GM19463 (cell line): Measurements from ENCODE around the gene GTF2A1L.
"Not testable (repeated sequence)": the region's sequence is repeated elsewhere in the genome, so short reads cannot be mapped to it uniquely, and the experiment has no call there.

Experiments used
- ATAC-seq: cut with Tn5 transposase; IDR thresholded peaks from one replicate; pipeline ENCODE4 v1.9.1; 2021; ENCODE audit warnings: mild to moderate bottlenecking, moderate library complexity; ENCODE audit not compliant: unreplicated experiment

GTF2A1L gene

DNA sequence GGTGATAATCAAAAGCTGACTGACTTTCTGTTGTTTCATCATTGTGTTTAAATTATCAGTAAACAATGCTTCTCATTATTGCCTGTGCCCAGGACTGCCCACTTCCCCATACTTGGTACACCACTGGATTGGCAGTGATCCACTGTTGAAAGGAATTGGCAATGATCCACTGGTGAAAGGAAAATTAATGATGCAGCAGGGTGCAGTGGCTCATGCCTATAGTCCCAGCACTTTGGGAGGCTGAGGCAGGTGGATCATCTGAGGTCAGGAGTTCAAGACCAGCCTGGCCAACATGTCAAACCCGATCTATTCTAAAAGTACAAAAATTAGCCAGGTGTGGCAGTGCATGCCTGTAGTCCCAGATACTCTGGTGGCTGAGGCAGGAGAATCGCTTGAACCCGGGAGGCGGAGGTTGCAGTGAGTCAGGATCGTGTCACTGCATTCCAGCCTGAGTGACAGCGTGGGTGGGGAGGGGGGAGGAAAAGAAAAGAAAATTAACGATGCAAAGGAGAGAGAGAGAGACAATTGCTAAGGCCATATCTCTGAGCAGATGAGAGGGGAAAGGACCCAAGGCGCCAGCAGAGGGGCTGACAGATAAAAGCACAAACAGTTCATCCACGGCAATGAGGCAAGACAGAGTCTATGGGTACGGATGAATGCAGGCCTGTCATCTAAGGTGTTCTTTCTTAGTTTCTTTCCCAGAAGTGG, 10.2 kb upstream of the GTF2A1L start:
- no peak for ATAC-seq

DNA sequence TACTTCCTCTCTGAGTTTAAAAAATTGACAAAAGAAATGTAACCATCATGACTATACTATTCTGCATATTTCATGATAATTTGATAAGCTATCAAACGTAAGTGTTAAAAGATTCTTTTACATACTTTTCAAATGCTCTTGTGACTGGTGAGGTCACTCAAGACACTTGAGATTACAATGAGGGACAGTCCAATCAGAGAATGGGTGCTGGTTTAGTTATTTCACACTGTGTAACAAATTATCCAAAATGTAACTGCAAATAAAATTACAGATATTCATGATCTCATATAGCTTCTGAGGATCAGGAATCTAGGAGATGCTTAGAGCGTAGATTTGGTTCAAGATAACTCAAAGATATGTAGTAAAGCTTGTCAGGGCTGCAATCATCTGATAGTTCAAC, 4.4 kb upstream of the GTF2A1L start:
- ATAC-seq, result no peak

DNA sequence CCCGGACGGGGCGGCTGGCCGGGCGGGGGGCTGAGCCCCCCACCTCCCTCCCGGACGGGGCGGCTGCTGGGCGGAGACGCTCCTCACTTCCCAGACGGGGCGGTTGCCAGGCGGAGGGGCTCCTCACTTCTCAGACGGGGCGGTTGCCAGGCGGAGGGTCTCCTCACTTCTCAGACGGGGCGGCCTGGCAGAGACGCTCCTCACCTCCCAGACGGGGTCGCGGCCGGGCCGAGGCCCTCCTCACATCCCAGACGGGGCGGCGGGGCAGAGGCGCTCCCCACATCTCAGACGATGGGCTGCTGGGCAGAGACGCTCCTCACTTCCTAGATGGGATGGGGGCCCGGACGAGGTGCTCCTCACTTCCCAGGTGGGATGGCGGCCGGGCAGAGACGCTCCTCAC, 3.1 kb upstream of the GTF2A1L start:
- not testable (repeated sequence) for ATAC-seq

DNA sequence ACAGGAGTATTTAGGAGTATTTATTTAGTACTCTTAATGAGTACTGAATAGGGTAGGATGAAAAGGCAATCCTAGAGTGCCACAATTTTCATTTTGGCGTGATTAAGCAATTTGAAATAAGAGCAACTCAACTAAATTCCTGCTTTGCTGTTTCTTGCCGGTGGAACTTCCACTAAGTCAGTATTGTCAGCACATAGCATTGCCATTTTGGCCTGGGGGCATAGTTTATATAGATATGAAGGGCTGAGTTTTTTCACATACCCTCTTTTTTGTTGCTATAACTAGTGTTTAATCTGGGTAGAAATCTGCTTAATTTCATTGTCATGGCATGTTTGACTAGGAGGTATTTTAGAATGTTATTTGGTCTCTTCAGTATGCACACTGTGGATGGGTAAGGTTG, 1.9 kb downstream of the GTF2A1L start:
- ATAC-seq, result no peak

DNA sequence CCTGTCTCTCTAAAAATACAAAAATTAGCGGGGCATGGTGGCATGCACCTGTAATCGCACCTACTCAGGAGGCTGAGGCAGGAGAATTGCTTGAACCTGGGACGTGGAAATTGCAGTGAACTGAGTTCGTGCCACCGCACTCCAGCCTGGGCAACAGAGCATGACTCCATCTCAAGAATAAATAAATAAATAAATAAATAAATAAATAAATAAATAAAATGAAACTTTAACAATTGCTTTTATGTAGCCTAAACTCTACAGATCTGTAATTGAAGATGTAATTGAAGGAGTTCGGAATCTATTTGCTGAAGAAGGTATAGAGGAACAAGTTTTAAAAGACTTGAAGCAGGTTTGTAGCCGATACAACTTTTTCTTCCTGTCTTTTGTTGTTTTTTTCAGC, 2.9 kb downstream of the GTF2A1L start:
- ATAC-seq, result no peak

DNA sequence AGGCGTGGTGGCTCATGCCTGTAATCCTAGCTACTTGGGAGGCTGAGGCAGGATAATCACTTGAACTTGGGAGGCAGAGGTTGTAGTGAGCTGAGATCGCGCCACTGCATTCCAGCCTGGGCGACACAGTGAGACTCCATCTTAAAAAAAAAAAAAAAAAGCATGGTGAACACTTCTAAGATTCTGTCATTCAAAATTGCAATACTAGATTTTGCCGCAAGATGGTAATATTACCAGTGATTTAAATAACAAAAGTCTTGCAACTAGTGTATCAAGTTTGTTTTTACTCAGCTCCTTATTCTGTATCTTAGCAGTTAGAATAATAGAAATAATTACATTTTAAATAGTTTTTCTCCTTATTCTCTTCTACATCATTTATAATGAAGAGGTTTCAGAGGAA, 5.0 kb downstream of the GTF2A1L start:
- ATAC-seq, result not testable (repeated sequence)

DNA sequence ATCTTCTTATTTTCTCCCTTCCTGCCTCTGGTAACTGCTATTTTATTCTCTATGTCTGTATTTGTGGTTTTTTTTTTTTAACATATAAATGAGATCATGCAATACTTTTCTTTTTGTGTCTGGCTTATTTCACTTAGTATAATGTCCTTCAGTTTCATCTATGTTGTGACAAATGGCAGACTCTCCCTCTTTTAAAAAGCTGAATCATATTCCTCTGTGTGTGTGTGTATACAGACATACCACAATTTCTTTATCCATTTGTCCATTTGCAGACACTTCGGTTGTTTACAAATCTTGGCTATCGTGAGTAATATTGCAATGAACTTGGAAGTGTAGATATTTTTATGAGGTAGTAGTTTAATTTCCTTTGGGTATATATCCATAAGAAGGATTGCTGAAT, 7.0 kb downstream of the GTF2A1L start:
- no peak for ATAC-seq

DNA sequence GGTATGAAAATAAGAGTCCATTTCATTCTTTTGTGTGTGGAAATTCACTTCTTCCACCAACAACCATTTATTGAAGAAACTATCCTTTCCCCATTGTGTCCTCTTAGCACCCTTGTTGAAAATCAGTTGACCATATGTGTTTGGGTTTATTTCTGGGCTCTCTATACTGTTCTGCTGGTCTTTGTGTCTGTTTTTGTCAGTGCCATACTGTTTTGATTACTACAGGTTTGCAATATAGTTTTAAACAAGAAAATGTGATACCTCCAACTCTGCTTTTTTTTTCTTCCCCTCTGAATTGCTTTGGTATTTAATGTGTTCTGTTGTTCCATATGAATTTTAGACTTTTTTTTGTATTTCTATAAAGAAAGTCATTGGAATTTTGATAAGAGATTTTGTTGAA, 8.4 kb downstream of the GTF2A1L start:
- ATAC-seq, result no peak

DNA sequence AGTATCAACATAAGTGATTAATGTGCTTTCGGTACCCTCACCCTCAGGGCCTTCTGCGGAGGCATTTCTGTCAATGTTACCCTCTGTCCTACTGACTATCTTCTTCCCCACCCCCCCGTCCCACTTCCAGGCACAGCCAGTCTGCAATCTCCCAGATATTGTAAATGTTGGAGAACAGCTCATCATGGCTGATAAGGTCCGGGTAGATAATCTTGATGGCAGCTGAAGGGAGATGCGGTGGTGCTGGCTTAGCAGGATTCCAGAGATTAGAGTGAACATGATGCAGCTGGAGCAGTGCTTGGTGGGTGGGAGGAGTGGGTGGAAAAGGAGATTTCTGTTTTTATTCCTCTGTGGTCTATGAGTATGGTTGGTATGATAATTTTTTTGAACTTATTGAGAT, 15.5 kb downstream of the GTF2A1L start:
- ATAC-seq, result no peak

DNA sequence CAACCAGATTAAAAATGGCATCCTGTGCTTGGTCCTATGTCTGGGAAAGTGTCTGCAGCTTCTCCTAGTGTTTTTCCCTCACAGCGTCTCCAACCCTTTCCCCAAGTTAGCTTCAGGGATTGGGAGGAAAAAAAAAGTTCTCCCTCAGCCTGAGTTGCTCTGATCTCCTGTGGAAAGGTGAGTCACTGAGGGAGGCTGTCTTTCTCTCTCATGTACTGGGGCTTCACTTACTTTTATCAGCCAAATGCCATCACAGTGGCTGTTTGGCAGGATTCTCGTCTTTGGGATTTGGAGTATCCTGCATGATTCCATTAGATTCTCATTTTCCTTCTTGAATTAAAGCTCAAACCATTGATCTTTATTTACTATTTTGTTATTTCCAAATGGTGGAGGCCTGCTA, 18.1 kb downstream of the GTF2A1L start:
- no peak for ATAC-seq

DNA sequence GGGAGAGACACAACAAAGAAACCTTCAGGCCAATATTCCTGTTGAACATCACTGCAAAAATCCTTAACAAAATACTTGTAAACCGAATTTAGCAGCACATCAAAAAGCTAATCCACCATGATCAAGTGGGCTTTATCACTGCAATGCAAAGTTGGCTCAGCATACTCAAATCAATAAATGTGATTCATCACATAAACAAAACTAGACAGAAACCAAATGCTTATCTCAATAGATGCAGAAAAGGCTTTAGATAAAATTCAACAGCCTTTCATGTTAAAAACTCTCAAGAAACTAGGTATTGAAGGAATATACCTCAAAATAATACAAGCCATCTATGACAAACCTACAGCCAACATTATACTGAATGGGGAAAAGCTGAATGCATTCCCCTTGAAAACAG, 20.6 kb downstream of the GTF2A1L start:
- ATAC-seq, result no peak

DNA sequence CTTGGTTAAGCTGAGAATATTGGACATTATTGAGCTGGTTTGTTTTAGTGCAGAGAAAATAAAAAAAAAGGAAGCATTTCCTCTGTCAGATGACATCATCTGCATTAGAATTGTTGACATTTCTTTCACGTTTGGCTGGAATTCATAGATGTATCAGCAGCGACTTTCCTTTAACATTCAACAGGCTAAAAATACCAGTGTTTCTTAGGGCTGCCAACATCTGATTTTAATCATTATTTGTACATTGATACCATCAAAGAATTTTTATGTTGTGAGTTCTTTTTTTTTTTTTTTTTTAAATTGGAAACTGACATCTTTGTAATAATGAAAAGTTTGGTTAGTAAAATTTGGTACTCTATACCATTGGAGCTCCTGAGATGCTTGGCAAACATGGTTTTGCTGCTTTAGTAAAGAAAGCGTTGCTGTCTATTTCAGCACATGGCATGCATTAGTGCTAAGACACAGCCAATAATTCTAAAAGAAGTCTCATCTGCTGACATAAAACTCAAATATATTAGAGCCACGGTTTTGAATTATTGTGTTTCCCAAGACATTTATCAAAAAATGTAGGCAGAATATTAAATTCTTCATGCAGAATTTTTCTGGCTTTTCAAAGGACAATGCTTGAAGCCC, 33.6 kb downstream of the GTF2A1L start:
- ATAC-seq, result no peak

DNA sequence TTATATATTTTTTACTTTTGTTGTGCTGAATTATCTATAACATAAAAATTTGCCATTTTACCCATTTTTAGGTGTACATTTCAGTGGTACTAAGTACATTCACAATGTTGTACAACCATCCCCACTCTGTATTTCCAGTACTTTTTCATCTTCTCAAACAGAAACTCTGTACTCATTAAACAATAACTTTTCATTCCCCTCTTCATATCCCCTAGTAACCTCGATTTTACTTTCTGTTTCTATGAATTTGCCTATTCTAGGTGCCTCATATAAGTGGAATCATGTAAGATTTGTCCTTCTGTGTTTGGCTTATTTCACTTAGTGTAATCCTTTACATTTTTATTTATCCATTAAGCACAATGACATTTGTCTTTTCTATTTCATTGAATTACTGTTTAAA, 51.3 kb downstream of the GTF2A1L start:
- peak; percentile 93 for ATAC-seq

DNA sequence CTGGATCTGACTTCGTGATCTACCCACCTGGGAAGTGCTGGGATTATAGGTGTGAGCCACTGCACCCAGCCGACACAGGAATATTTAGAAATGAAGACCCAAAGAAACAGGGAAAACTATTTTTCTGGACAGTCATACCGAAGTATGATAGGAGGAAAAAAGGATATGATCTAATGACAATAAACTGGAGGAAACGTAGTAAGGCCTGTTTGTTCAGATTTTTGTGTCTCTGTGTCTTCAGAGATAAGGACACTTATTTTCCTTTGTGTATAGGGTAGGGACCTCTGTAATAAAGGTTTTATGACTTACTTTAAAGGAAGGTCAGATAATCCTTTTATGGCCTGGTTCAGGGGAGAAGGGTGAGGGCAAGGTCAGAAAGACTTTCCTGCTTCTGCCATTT, 55.9 kb downstream of the GTF2A1L start:
- ATAC-seq, result no peak

DNA sequence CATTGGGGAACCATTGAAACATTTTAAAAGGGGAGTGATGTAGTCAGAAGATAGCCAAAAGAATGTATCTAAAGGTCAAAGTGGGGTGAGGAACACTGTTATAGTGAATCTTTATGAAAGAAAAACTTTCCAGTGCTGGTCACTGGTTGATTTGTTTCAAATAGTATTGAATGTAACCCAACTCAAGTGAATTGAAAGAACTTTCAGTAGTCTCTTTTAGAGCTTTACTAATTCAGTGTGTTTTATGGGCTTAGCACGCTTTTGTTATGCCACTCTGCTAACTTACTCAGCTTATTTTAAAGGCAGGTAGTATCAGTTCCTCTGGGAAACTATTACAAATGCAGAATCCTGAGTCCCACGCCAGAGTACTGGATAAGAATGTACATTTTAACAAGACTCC, 57.3 kb downstream of the GTF2A1L start:
- ATAC-seq, result peak; percentile 57

DNA sequence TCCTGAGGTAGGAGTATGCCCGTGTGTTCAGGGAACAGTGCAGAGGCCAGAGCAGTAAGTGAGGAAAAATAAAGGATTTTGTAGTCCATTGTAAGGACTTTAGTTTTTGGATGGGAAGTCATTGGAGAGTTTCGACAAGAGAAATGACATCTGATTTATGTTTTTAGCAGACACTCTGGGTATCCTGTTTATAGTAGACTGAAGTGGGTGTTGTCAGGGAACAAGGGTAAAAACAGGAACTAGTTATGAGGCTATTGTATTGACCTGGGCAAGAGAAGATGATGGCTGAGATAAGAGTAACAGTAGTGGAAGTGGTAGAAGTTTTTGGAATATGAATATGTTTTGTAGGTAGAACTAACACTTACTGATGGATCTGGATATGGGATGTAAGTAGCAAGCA, 59.8 kb downstream of the GTF2A1L start:
- ATAC-seq, result no peak

DNA sequence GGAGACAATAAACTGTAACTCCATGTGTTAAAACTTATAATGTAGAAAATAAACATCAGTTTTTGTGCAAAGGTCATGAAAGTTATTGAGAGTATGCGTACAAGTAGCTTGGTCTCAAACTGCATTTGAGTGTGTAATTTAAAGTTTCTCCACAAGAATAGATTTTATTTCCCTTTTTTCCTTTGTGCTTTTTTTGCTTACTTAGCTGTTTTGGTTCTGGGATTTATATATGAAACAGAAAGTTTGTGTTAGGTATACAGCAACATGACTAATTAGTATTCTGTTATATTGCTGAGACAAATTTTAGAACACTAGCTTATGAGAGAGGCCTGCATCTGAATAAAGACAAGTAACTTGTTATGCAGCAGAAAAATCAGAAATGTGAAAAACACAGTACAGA, 67.5 kb downstream of the GTF2A1L start:
- ATAC-seq, result no peak

DNA sequence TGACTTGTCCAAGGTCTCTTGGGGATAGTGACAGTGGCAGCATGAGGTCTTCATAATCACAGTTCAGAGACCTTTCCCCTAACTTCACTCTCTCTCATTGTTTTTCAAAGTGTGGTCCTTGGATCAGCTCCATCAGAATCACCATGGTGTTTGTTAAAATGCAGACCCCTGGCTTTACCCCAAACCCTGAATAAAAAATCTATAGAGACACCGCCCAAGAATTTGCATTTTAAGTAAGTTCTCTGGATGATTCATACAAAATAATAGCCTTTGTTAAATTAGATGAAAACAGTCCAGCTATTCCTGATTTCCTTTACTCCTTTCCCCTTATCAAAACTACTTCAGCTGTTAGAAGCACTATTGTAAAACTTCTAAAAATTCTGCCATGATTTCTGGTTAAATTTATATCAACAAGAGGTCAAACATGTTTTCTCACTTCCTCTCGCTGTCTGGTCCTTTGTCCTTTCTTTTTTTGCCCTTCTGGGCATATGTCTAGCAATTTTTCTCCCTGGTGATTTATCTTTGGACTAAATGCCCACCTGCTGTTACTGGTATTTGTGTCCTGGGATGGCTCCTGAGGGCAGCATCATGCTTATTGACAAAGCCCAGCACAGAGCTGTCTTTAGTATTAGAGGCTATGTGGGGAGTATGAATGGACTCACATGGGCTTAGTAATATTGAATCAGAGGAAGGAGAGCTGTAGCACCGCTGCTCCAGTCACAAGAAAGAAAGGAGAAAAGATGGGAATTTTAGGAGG, 74.5 kb downstream of the GTF2A1L start:
- no peak for ATAC-seq

DNA sequence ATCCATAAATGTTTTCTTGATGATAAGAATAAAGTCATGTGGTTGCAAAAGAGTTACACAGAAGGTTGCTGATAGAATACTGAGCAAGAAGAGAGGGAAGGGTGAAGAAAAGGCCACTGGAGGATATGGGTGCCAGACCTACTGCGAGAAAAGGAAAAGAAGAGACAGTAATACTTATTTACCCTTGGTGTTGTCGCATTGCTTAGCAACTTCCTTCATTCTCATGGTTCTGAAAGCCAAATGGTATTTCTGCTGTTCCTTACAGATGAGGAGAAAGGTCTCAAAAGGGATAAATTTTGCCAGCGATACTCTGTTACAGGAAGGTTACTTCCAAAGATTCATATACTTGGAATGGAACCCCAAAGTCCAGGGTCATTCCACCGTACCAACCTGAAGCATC, 75.4 kb downstream of the GTF2A1L start:
- ATAC-seq, result no peak

DNA sequence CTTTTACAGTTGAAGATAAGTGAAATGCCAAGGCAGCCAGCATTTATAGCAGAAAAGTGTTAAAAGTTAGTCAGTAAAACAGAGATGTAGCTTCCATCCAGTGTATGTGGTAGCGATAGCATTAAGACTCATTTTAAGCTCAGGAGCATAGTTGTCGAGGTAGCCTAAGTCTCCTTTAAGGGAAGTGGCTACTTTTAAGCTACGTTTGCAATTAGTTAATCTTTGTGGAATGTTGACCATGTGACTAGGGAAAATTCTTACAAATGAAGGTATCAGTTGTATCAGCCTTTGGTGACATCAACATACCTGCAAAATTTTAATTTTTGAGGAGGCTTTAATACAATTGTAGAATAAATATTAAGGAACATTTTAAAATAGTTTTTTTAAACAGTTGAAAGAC, 76.0 kb downstream of the GTF2A1L start:
- ATAC-seq, result no peak

DNA sequence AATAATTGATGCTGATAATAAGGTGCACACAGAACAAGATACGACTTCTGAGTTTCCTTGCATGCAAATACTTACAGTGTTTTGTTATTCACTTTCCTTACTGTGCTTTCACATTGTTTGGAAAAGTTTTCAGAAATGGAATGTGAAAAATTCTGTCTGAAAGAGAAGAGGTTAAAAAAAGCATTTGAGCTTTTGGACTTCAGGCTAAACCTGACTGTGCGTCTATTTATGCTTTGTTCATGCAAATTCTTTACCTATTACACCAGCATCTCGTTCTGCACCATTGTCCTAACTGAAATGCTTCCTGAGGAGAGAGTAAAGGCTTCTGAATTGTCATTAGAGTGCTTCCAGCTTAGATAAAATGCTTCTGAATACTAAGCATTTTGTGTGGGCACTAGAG, 76.5 kb downstream of the GTF2A1L start:
- no peak for ATAC-seq

DNA sequence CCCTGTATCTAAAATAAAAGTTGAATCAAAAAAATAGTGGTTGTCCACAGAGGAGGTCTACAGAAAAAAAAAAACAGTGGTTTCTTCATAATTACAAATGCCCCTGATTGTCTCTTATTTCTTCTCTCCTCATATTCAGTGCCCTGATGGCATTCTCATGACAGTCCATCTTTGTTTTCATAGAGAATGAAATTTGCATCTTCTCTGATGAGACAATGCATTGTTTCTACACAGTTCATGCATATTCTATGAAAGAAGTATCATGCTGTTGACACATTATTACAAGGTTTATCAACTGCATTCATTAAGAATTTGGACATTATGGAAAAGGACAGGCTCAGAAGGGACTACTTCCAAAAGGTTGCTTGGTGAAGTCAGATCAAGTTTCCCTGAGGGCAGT, 78.3 kb downstream of the GTF2A1L start:
- ATAC-seq, result no peak
